KMS-11 (cell line): ENCODE measurements around the gene PTPRN2.

ENCODE experiments used
- H2AFZ ChIP-seq: fragments of 200-600 bp; sonication (generic); 2 replicates; pipeline ENCODE4 v1.6.1; 2016; ENCODE audit warnings: antibody characterized with exemption, mixed run types, low read depth
- H3K27ac ChIP-seq: fragments of 200-600 bp; sonication (generic); 2 replicates; pipeline ENCODE4 v1.6.1; 2016; ENCODE audit warnings: mild to moderate bottlenecking, mixed run types
- H3K27me3 ChIP-seq: fragments of 200-600 bp; sonication (generic); 2 replicates; pipeline ENCODE4 v1.6.1; 2017; ENCODE audit warnings: mild to moderate bottlenecking, low read depth, mixed run types, moderate library complexity; ENCODE audit not compliant: insufficient read depth
- H3K36me3 ChIP-seq: fragments of 200-600 bp; sonication (generic); 2 replicates; pipeline ENCODE4 v1.6.1; 2017; ENCODE audit warnings: mild to moderate bottlenecking, mixed run types; ENCODE audit not compliant: insufficient read depth
- H3K4me1 ChIP-seq: fragments of 200-600 bp; sonication (generic); 2 replicates; pipeline ENCODE4 v1.6.1; 2016; ENCODE audit warnings: mild to moderate bottlenecking, low read depth, mixed run types; ENCODE audit not compliant: poor library complexity, severe bottlenecking
- H3K4me2 ChIP-seq: fragments of 200-600 bp; sonication (generic); 2 replicates; pipeline ENCODE4 v1.7.0; 2016; ENCODE audit warnings: mild to moderate bottlenecking, mixed run types
- H3K4me3 ChIP-seq: fragments of 200-600 bp; sonication (generic); IDR thresholded peaks from 2 replicates; pipeline ENCODE4 v1.6.1; 2017; ENCODE audit warnings: low read depth, low read length, mixed read lengths; ENCODE audit not compliant: insufficient read depth
- H3K79me2 ChIP-seq: fragments of 200-600 bp; sonication (generic); 2 replicates; pipeline ENCODE4 v1.6.1; 2016; ENCODE audit warnings: low read depth, mixed run types; ENCODE audit not compliant: insufficient read depth
- H3K9ac ChIP-seq: fragments of 200-600 bp; sonication (generic); 2 replicates; pipeline ENCODE4 v1.6.1; 2016; ENCODE audit warnings: mild to moderate bottlenecking, mixed run types
- H4K20me1 ChIP-seq: fragments of 200-600 bp; sonication (generic); 2 replicates; pipeline ENCODE4 v1.6.1; 2016; ENCODE audit warnings: mild to moderate bottlenecking, mixed run types; ENCODE audit not compliant: insufficient read depth
- CTCF ChIP-seq: fragments of 200-600 bp; sonication (generic); conservative IDR thresholded peaks from 2 replicates; pipeline ENCODE4 v1.6.1; 2017; ENCODE audit warnings: low read depth, mild to moderate bottlenecking, antibody characterized with exemption, low read length, moderate library complexity, mixed read lengths

PTPRN2 gene

GRCh38 chr7:157789942-157790341 lies 797.7 kb downstream of the PTPRN2 start:
- Histone ChIP-seq H3K4me2 (no peak overlapping the region), H3K27ac (no peak overlapping the region), H3K27me3 (no peaks in the 10 kb centered on the region), H3K4me3 (no peak overlapping the region), H4K20me1 (no peaks in the 10 kb centered on the region), H2AFZ (no peak overlapping the region), H3K4me1 (no peaks in the 10 kb centered on the region), H3K9ac (no peak overlapping the region), H3K36me3 (no peaks in the 10 kb centered on the region), H3K79me2 (no peaks in the 10 kb centered on the region)
- TF ChIP-seq CTCF, result no peak

GRCh38 chr7:157789094-157789493 lies 798.5 kb downstream of the PTPRN2 start:
- H3K9ac ChIP-seq, result no peak overlapping the region
- H3K27me3 ChIP-seq, result no peaks in the 10 kb centered on the region
- no peaks in the 10 kb centered on the region for H3K4me1 ChIP-seq
- H3K4me2 ChIP-seq, result no peak overlapping the region
- H3K27ac ChIP-seq, result no peak overlapping the region
- no peak overlapping the region for H3K4me3 ChIP-seq
- no peak for TF ChIP-seq CTCF
- no peaks in the 10 kb centered on the region for H3K36me3 ChIP-seq
- H4K20me1 ChIP-seq, result no peaks in the 10 kb centered on the region
- H2AFZ ChIP-seq, result no peak overlapping the region
- no peaks in the 10 kb centered on the region for H3K79me2 ChIP-seq

GRCh38 chr7:157788573-157788972 lies 799.0 kb downstream of the PTPRN2 start:
- Histone ChIP-seq H3K27me3 (peaks cover 3% of the 10 kb centered on the region; the same call in 1 of the 2 replicates), H3K4me3 (no peak overlapping the region), H3K36me3 (no peaks in the 10 kb centered on the region), H2AFZ (no peak overlapping the region), H3K4me1 (no peaks in the 10 kb centered on the region), H3K4me2 (no peak overlapping the region), H3K27ac (no peak overlapping the region), H3K79me2 (no peaks in the 10 kb centered on the region), H4K20me1 (no peaks in the 10 kb centered on the region), H3K9ac (no peak overlapping the region)
- no peak for TF ChIP-seq CTCF

GRCh38 chr7:157787275-157787701 lies 800.3 kb downstream of the PTPRN2 start:
- no peaks in the 10 kb centered on the region for H3K79me2 ChIP-seq
- H3K4me1 ChIP-seq, result no peaks in the 10 kb centered on the region
- no peak overlapping the region for H2AFZ ChIP-seq
- no peak overlapping the region for H3K4me2 ChIP-seq
- no peak overlapping the region for H3K9ac ChIP-seq
- no peaks in the 10 kb centered on the region for H3K36me3 ChIP-seq
- no peaks in the 10 kb centered on the region for H4K20me1 ChIP-seq
- no peak for TF ChIP-seq CTCF
- H3K4me3 ChIP-seq, result no peak overlapping the region
- no peak overlapping the region for H3K27ac ChIP-seq
- peaks cover 13% of the 10 kb centered on the region; the same call in 1 of the 2 replicates for H3K27me3 ChIP-seq
